NAMALWA (cell line): ENCODE data around the gene ETS2.

Source experiments
- DNase-seq: peaks from one replicate; pipeline ENCODE4 v3.0.0-alpha.2; 2015; ENCODE audit warnings: low spot score

The ETS2 gene

DNA sequence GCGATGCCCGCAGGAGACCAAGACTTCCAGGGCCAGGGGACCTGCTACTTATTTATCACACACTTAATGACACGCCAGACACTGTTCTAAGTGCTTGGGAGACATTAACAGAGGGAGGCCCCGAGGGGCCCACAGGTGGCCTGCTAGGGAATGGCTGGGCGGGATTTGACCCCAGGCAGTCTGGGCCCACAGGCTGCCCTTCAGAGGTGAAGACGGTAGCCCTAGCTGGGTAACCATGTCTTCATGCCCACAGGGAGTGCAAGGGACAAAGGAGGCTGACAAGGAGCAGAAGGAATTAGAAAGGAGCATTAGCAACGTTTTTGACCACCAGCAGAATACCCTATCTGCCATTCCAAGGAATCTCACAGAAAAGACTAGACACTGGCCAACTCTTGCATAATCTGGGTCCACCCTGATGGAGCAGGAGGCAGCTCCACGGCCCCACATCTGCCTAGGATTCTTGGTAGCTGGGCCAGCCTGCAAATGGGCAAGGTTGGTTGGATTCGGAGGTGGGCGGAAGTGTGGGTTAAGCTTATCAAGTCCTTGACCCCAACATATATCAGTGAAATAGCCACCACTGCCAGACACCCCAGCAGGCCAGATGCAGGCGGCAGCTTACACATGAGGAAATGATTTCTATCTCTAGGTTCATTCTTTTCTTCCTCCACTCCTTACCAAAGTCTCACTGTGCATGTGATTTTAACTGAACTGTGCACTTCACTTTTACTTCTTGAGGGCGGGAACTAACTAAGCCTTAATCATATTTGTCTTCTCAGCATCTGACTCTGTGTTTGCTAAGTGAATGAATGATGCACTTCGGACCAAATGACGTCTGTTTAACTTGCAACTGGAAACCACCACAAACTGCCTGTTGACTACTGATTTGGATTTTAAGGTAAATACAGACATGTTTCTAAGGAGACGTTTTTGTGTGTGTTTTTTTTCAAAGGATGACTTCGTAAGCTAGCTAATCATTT lies 3.4 kb upstream of the ETS2 start:
- no peak for DNase-seq

DNA sequence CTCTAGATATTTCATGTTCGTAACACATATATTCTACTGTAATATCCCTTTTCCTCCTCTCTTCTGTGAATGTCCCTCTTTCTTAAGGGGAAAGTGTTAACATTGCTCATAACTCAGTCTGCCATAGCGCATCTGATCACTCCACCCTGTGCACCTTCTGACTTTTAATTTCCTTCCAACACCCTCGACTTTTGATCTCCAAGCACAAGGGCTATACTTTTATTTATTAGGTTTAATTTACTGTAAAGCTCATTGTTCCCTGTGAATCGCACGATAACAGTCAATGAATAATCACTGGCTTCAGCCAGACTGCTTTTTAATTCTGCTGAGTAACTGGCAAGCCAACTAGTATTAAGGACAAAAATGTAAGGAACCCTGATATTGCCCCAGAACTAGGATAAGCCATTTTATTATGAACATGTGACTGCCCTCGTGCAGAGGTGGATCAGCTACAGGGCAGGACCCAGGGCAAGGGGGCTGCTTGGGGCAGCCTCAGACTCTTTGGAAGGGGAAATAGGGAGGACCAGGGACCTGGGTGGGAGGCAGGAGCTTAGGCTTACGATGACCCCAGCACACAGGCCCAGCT lies 2.6 kb upstream of the ETS2 start:
- DNase-seq, result no peak

DNA sequence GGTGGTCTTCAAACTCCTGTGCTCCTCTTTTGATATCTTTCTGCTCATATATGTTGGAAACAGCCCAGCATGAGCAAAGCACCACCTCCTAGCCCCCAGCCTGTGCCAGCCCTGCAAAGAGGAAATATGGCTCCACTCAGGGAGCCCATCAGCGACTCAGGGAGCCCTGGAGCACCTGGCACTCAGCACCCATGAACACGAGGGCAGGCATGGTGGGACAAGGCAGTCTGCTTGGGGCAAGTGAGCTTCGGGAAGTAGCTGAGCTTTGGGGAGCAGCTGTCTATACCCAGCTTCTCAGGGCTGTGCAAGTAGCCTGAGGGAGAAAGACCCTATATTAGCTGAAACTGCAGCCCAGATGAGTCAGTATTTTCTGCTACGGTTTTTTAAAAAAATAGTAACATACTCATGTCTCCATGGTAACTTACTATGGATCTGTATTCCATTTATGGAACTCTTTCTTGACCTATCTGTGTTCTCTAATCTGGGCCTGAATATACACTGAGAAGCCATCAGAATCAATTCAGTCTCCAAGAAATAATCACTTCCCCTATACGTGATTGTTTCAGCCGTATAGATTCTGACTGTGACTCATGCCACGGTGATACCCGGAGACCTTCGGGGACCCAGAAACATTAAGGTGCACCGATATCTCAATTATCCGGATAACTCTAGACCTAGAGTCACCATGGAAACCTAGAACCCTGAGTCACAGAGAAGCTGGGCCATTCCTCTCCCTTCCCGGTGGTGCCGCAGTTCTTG lies 1.5 kb upstream of the ETS2 start:
- no peak for DNase-seq

DNA sequence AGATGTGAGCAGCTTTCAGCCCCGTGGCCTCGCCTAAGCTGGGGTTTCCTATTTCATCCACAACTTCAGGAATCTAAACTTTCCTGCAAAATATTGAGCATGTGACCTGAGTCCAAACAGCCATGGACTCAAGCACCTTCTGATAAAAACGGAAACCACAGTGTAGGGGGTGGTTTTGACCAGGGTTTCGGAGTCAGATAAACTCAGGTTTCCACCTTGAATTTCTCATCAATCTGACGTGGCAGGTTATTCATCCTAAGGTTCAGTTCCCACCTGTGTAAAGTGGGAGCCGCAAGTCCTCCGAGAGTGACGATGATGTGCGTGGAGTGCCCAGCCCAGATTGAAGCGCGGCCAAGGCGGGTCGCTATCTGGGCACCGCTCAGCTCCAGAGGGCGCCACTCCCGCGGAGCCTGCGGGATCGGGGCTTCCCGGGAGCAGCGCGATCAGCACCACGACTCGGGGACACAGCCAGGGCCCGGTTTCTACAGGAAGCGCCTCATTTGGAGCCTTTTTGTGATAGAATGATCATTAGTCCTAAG lies 871 bp upstream of the ETS2 start:
- DNase-seq, result no peak

DNA sequence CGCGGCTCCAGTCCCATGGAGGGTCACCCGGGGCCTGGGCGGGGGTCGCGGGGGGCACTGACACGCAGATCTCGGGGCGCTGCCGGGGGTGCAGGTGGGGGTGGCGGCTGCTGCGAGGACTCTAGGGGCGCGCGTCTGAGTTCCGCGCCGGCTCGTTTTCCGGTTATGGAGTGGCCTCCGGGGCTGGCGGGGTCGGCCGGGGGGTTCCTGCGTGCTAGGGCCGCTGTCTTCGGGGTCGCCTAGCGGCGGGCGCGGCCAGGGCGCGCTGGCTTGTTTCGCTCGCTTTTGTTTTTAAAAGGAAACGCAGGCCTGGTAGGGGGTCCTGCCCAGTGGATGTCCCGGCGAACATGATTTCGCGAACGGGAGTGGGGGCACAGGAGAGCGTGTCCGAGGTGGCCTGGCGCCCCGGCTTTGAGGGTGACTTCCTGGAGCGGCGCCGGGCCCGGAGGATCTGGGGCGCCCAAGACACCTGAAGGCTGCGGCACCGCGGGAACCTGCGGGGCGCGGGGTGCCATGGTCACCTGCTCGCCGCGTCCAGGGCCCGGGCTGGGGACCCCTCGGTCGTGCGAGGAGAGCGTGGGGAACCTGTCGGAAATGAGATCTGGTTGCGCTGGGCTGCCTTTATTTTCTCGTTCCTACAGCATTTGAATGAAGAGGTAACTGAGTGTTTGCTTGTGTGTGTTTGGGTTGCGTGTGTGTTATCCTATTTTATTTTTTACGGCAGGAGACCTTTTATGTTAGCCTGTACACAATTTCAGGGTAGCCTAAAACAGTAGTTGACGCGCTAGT lies 618 bp downstream of the ETS2 start:
- peak; percentile 51 for DNase-seq

DNA sequence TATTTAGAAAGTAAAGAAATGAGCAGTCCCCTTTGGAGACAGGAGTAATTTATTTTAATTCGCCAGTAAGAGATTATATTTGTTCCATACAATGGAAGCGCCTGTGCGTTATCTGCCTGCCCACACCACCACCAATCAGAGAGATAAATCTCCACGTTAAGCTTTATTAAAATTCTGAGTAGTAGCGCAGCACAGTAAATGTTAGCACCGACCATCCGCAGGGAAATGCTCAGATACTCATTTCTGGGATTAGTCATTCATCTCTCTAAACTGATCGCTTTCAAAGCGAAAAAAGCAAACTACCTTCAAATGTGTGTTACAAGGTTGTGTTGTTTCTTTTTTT lies 1.2 kb downstream of the ETS2 start:
- no peak for DNase-seq

DNA sequence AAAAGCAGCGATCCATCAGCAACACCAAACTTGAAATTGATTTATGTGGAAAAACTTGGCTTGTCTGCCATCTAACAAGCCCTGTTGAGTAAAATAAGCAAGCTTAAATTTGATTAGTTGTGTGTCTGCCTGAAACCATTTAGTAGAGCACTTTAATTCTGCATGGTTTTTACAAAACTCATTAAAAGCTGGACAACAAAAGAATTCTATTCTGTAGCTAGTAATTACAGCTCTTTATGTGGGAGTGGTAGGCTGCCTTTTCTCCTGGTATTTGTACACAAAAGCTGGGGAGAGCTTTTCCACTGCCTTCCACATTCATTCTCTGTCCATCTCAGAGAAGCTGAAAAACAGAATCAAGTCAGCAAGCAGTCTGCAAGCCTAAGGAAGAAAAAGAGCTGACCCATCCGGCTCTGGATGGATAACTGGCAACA lies 1.7 kb downstream of the ETS2 start:
- DNase-seq, result no peak

DNA sequence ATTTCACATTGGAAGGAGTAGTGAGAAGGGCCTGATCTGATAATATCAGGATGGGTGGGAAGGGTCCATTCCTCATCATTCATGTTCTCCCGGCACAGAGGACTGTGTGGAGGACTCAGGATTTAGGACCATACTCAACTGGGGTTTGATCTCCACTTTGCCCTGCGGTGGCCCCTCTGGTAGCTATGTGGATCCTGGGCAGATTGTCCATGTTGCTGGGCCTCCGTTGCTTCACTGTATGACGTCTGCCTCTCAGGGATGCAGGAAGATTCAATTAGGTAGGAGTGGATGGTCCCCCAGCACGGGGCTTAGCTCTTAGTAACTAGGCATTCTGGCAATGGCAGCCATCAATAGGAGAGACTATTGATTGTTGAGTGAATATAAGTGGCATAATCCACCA lies 2.3 kb downstream of the ETS2 start:
- DNase-seq, result no peak

DNA sequence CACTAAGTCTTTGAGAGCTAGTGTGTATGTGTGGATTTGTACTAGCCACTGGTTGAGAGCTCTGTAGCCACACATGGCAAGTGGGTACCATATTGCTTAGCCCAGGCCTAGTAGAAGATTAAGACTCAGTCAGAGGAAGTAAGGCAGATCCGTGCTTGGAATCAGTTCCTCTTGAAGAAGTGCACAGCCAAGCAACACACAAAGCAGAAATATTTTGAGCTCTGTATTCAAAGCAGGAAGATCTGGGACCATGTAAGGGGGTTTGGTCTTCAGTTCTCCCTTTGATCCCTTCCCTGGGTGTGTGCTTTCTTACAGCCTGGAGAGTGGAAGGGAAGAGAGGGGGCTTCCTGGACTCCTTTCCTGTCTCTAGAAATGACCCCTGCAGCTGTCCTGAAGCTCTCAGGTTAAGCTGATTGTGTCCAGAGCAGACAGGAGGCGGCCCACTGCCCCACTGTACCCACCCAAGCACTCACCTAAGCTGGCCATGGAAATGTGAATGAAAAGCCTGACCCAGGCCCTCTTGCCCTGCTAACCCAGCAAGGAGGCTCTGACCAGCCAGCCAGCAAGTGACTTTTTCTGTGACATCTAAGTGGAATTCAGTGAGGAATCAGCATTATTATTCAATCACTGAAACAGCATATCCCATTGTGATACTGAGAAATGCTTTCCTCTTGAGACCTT lies 3.6 kb downstream of the ETS2 start:
- no peak for DNase-seq

DNA sequence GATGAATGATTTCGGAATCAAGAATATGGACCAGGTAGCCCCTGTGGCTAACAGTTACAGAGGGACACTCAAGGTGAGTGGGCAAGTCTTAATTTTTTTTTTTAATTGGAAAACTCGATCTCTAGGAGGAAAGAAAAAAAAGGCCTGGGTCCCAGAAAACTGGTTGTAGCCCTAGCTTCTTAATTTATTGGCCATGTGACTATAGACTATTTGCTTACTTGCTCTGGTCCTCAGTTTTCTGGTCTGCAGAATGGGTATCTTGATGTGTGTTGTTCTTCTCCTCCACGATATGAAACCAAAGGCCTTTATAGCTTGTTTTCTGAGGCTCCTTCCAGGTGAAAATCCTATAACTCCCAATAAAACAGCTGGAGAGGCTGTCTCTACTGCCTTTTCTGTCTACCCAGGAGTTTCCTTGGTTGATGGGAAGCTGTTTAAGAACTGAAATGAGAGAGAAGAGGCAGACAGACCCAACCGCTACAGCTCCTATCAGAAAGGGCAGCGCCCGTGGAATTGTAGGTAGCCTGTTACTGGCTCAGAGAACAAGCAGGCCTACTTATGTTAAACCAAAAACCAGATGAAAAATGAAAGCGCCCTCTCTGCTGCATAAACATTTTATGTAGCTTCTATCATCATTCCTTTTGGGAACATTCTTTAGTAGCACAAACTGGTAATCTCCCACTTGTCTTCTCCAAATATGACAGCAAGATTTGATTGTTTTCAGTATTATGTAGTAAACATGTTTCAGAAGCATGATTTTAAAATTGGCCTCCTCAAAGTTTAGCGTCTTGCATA lies 4.5 kb downstream of the ETS2 start:
- no peak for DNase-seq

DNA sequence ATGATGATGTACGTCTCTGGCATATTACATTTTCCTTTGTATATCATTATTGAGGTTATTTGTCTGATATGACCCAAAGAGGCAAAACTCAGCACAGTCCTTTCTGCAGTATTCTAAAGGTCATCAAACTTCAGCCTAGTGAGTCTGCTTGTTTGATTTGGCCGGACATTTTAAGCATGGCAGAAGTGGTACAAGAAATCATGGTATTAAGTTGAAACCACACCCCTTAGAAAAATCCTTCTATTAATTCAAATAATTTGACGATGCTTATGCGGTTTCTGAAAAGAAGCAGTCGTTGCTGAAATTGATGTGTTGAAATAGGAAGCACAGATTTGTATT lies 5.1 kb downstream of the ETS2 start:
- DNase-seq, result no peak

DNA sequence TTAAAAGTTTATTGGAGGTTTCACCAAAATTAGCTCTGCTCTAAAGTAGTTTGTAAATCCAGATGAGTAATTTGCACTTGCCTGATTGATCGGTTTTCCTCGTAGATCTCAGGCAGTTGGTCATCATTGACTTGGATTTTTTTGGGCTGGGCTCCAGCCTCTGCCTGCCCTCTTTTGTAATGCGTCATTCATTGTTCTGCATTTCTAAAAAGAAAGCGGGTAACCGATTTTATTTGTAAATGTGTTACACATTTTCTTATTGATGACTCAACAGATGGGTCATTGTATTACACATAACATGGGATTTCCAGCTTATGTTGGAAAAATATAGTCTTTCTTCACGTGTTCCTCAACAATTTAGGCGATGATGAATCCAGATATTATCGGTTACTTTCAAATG lies 5.5 kb downstream of the ETS2 start:
- no peak for DNase-seq

DNA sequence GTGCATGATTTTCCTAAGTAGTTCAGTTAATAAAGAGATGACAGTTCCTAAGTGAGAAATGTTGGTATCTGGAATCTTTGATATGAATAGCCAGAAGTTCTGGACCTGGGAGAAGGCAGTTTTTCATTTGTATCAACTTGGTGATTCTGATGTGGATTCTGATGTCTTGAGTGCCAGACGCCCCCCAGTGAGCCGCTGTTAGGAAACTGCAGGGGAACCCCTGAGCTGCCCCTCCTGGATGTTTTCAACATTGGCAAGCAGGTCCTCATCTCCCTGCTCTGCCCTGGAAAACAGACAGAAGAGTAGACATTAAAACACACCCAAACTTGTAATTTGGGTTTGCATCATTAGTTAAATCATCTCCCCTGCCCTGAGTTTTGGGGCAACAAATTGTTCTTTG lies 7.4 kb downstream of the ETS2 start:
- DNase-seq, result no peak

DNA sequence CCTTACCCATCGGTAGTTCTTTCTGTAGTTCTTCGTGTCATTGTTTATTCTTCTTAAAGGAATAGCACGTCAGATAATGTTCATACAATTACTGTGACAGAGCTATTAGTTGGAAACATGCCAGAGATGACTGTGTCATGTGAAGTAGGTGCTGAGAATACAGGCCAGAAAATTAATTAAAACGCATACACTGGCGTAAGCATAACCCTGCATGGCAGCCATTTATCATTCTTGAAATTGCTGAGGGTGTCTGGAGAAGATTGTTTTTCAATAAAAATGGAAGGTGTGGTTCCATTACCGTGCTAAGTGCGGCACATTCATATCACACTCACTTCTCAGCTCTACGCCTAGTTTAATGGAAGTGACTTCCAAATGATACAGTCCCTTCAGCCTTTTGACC lies 7.8 kb downstream of the ETS2 start:
- DNase-seq, result no peak

DNA sequence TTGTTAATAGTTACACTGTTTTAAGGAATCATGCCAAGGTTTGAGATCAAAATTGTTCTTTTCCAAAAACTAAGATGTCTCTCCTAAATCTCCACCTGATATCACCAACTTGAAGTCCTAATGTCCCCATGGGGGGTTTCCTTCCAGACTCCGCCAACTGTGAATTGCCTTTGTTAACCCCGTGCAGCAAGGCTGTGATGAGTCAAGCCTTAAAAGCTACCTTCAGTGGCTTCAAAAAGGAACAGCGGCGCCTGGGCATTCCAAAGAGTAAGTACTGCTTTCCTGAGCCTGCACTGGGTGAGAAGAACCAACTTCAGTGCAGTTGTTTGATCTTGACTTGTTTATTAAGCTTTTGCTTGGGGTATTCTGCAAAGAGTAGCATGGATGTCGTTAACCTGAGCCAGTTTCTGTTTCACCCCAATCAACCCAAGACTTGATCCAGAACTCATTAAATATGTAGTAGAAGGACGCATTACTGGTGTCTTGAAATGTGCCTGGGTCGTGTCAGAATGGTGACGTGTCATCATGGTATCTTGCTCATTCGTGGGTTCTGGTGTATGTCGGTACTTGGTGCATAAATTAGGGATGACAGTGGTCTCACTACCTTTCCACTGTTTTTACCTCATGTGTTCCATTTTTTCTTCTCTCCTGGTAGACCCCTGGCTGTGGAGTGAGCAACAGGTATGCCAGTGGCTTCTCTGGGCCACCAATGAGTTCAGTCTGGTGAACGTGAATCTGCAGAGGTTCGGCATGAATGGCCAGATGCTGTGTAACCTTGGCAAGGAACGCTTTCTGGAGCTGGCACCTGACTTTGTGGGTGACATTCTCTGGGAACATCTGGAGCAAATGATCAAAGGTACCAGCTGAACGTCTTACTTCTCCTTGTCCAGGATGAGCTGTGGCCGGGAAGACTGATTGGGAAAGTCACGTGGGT lies 8.7 kb downstream of the ETS2 start:
- DNase-seq, result no peak

DNA sequence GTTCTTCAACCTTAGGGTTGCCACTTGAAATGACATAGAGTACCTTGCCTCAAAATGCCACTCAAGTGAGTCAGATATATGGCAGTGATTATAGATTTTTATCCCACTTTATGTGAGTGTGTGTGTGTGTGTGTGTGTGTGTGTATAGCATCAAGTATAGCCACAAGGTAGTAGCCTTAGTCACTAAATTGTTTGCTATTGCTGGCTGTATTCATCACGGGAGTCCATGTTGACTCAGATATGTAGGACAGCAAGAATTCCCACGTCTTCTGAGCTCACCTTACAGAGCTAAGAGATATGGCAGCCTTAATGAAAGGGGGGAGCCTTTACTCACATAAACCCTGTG lies 9.3 kb downstream of the ETS2 start:
- no peak for DNase-seq

DNA sequence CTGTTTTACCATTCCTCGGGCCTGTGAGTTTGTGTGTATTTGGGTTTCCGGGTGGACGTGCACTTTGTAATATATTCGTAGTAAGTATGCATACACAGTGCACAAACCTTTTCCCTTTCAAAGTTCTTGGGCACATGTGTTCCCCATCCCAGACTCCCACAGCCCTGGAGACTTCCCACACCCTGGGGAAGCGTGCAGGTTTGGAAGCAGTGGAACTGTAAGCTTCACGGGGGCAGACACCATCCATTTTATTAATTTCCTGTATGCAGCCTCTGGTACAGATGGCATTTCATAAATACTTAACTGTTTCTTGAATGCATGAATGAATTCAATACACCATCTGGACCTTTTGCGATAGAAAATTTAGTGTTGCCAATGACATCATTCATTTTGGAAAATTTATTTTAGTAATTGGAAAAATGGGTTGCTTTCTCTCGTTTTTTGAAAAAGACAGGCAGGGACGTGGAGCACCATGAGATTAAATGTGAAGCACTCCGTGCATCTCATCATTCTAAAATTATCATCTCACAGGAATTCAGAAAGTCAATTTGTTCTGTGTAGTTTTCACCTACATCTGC lies 10.8 kb downstream of the ETS2 start:
- no peak for DNase-seq

DNA sequence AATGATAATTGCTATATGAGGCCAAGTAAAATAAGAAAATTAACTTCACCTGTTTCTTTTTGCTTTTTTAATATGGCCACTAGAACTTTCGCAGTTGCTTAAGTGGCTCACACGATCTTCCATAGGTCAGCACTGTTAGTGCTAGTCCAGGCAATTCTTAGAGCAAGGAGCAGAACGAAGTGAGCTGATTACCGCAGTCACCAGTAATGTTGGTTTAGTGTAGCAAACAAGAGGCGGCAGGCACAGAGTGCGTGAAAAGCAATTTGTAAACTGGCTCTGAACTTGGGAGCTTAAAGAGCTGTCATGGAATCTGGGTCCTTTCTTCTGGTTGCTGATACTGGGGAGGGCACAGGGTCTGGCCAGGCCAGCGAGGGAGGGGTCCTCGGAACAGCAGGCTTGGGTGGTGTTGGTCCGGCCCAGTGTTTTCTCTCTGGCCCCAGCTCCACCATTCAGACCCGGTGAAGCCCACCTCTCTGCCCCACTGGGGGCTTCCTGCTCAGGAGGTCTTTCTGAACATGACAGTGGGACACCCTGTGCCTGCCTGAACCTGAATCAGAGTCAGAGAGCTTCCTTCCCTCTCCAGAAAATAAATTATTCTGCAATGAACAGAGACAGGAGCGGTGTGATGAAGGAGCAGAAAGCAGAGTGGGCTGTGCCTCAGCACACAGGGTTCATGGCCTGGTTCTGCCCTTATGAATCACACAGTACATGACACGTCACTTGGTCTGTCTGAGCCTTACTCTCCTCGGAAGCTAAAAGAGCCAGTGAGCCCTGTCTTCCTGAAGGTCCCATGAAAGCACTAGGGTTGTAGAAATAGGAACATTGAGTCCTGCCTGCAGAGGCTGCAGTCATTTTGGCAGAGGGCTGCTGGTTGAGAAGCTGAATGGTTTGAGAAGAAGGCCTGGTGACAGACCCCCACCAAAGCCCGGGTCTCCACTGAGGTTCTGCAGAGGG lies 11.9 kb downstream of the ETS2 start:
- DNase-seq, result no peak
